HepG2 (cell line): ENCODE results near the gene PRR11. TPM values are rescaled to one million over a fixed set of nuclear protein-coding genes. Genes with fewer than 3 reads are reported as not detected.

ENCODE experiments used
- HDAC1 ChIP-seq: sonication (generic); formaldehyde crosslinking; IDR thresholded peaks from 2 replicates; pipeline ENCODE4 v1.5.1; 2020; ENCODE audit warnings: mild to moderate bottlenecking, missing genetic modification reagents
- HNF4A ChIP-seq: sonication (generic); formaldehyde crosslinking; IDR thresholded peaks from 2 replicates; pipeline ENCODE4 v1.4.0; 2020; ENCODE audit warnings: missing genetic modification reagents
- MED1 ChIP-seq: sonication (generic); formaldehyde crosslinking; IDR thresholded peaks from 2 replicates; pipeline ENCODE4 v1.4.0; 2020; ENCODE audit warnings: missing genetic modification reagents
- MED13 ChIP-seq: sonication (generic); formaldehyde crosslinking; IDR thresholded peaks from 2 replicates; pipeline ENCODE4 v1.5.0; 2020; ENCODE audit warnings: missing genetic modification reagents
- RARA ChIP-seq: IDR thresholded peaks from 2 replicates; pipeline ENCODE4 v1.6.1; 2016; ENCODE audit warnings: missing genetic modification reagents, missing compliant biosample characterization
- RXRB ChIP-seq: IDR thresholded peaks from 2 replicates; pipeline ENCODE4 v1.6.1; 2016; ENCODE audit warnings: borderline replicate concordance, missing genetic modification reagents, missing compliant biosample characterization
- SALL1 ChIP-seq: sonication (generic); formaldehyde crosslinking; IDR thresholded peaks from 2 replicates; pipeline ENCODE4 v1.8.0; 2022; ENCODE audit warnings: mild to moderate bottlenecking, missing genetic modification reagents
- SAP130 ChIP-seq: IDR thresholded peaks from 2 replicates; pipeline ENCODE4 v1.6.1; 2016; ENCODE audit warnings: low read depth
- SKIL ChIP-seq: sonication (generic); formaldehyde crosslinking; IDR thresholded peaks from 2 replicates; pipeline ENCODE4 v1.8.0; 2022; ENCODE audit warnings: missing genetic modification reagents, mild to moderate bottlenecking, moderate library complexity, borderline replicate concordance
- SPEN ChIP-seq: sonication (generic); formaldehyde crosslinking; IDR thresholded peaks from 2 replicates; pipeline ENCODE4 v1.5.1; 2020; ENCODE audit warnings: low read depth, mild to moderate bottlenecking, missing genetic modification reagents
- TBL1XR1 ChIP-seq: fragments of 150-350 bp; IDR thresholded peaks from 2 replicates; pipeline ENCODE4 v1.6.1; 2014; ENCODE audit warnings: borderline replicate concordance, low read length; ENCODE audit not compliant: partially characterized antibody
- TCF7 ChIP-seq: sonication (generic); IDR thresholded peaks from 2 replicates; pipeline ENCODE4 v1.6.1; 2016; ENCODE audit warnings: antibody characterized with exemption, low read depth
- TRIM22 ChIP-seq: fragments of 450-650 bp; IDR thresholded peaks from 2 replicates; pipeline ENCODE4 v1.6.1; 2017
- ZBTB43 ChIP-seq: sonication (generic); formaldehyde crosslinking; conservative IDR thresholded peaks from 2 replicates; pipeline ENCODE4 v1.4.0; 2020; ENCODE audit warnings: missing genetic modification reagents
- ZFX ChIP-seq: sonication (generic); formaldehyde crosslinking; IDR thresholded peaks from 2 replicates; pipeline ENCODE4 v1.4.0; 2020; ENCODE audit warnings: mild to moderate bottlenecking, low read depth, missing genetic modification reagents, moderate library complexity
- ZMYM2 ChIP-seq: sonication (generic); formaldehyde crosslinking; IDR thresholded peaks from 2 replicates; pipeline ENCODE4 v1.8.0; 2022; ENCODE audit warnings: mild to moderate bottlenecking, missing genetic modification reagents
- ZNF251 ChIP-seq: sonication (generic); formaldehyde crosslinking; IDR thresholded peaks from 2 replicates; pipeline ENCODE4 v1.9.0; 2021; ENCODE audit warnings: mild to moderate bottlenecking, missing genetic modification reagents
- ZNF281 ChIP-seq: sonication (generic); formaldehyde crosslinking; IDR thresholded peaks from 2 replicates; pipeline ENCODE4 v1.4.0; 2020; ENCODE audit warnings: missing genetic modification reagents, borderline replicate concordance
- ZNF543 ChIP-seq: sonication (generic); formaldehyde crosslinking; IDR thresholded peaks from 2 replicates; pipeline ENCODE4 v1.4.0; 2020; ENCODE audit warnings: mild to moderate bottlenecking, missing genetic modification reagents
- ZNF773 ChIP-seq: sonication (generic); formaldehyde crosslinking; IDR thresholded peaks from 2 replicates; pipeline ENCODE4 v1.4.0; 2020; ENCODE audit warnings: missing genetic modification reagents, borderline replicate concordance
- polyA plus RNA-seq, 8 experiments: library from polyadenylated mRNA; depleted of rRNA in 3 of 8; stranded (reverse) in 7 of 8; unstranded in 1 of 8; fragments of >200 nt; fragmentation: Illumina TruSeq in 4 of 8; extraction: Trizol in 4 of 8; gene quantifications; 2 replicates each; pipeline versions ENCODE4 v1.2.1 to v1.2.3, GENCODE V29; 2011 to 2016; ENCODE audit warnings: low read depth in 4 of 8, missing spikeins in 1 of 8, mixed read lengths in 1 of 8; ENCODE audit not compliant: insufficient read depth in 1 of 8
- total RNA-seq, 5 experiments: library from RNA; depleted of rRNA; stranded (reverse); fragments of >200 nt; fragmentation: Illumina TruSeq; extraction: Trizol; gene quantifications; 2 replicates each; pipeline ENCODE4 v1.2.3, GENCODE V29; 2016; ENCODE audit warnings: low read depth in 1 of 5
- TF ChIP-seq, protein P1 (sequence below): sonication (generic); formaldehyde crosslinking; IDR thresholded peaks from 2 replicates; pipeline ENCODE4 v1.8.0; 2023; ENCODE audit warnings: mild to moderate bottlenecking, missing genetic modification reagents

The PRR11 gene
- total and polyA plus RNA-seq, 2 of the 13 experiments (the other 11 are each of a cell fraction or from before 2014, with no cell fraction given): 35.7 to 39.2 TPM

DNA sequence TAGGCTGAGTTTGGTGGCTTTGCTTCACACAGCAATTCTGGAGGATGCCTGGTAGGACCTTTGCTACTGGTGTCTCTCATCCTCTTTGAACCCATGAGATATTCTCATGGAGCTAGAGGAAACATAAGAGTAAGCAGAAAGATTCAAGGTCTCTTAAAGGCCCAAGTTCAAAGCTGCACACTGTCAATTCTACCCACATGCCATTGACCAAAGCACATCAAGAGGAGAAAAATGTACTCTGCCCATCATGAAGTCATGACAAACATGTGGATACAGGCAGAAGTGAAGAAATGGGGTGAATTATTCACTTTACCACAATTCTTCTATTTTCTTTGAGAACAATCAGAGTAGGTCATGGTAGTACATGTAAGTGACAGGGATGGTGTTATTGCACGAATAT lies 13.7 kb upstream of the PRR11 start (continued):
- TF ChIP-seq ZBTB43 (CRISPR knock-in tag) (no peak), MED1 (CRISPR knock-in tag) (peak; percentile 53; the same call in 1 of the 2 replicates), HDAC1 (peak; percentile 45; the same call in 1 of the 2 replicates), ZMYM2 (CRISPR knock-in tag) (peak; percentile 55; the same call in 1 of the 2 replicates), SKIL (CRISPR knock-in tag) (peak; percentile 24; the same call in 1 of the 2 replicates), ZNF543 (CRISPR knock-in tag) (no peak), SAP130 (peak; percentile 58; the same call in 1 of the 2 replicates), ZNF251 (CRISPR knock-in tag) (no peak), RARA (CRISPR knock-in tag) (peak; percentile 81), SALL1 (CRISPR knock-in tag) (peak; percentile 23; the same call in 1 of the 2 replicates), HNF4A (CRISPR knock-in tag) (peak; percentile 57), TCF7 (0 out of 2 replicates have a peak, but pooled peaks have one; percentile 24), ZNF281 (no peak), SPEN (CRISPR knock-in tag) (peak; percentile 45; the same call in 1 of the 2 replicates), RXRB (CRISPR knock-in tag) (peak; percentile 52; the same call in 1 of the 2 replicates), ZNF773 (CRISPR knock-in tag) (no peak), ZFX (CRISPR knock-in tag) (no peak), TRIM22 (no peak), TBL1XR1 (peak; percentile 86), MED13 (CRISPR knock-in tag) (no peak)
- TF ChIP-seq, protein P1, sequence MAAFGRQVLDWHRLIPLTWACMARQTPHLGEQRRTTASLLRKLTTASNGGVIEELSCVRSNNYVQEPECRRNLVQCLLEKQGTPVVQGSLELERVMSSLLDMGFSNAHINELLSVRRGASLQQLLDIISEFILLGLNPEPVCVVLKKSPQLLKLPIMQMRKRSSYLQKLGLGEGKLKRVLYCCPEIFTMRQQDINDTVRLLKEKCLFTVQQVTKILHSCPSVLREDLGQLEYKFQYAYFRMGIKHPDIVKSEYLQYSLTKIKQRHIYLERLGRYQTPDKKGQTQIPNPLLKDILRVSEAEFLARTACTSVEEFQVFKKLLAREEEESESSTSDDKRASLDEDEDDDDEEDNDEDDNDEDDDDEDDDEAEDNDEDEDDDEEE (CRISPR knock-in tag): no peak
